Adrenal gland (tissue), 12 donors: ENCODE data around the gene CSHL1. TPM values are rescaled to one million over a fixed set of nuclear protein-coding genes. Genes with fewer than 3 reads are reported as not detected.
"Not testable (repeated sequence)": the region's sequence is repeated elsewhere in the genome, so short reads cannot be mapped to it uniquely, and the experiment has no call there.

Source experiments
- DNase-seq, 7 donors: peaks; one replicate each; pipeline ENCODE4 v3.0.0-alpha.2; 2019 to 2020
- H3K27ac ChIP-seq, 5 donors: fragments of 200-600 bp; sonication (generic) in 4 of 5; 1 replicate in 3 of 5; 2 replicates in 2 of 5; pipeline versions ENCODE4 v1.5.1 to v1.8.0; 2016 to 2020; ENCODE audit warnings: mild to moderate bottlenecking in 1 of 5
- H3K27me3 ChIP-seq: fragments of 200-600 bp; 2 replicates; pipeline ENCODE4 v1.8.0; 2021
- H3K36me3 ChIP-seq, 2 donors: fragments of 200-600 bp; replicated peaks in 1 of 2; 1 replicate in 1 of 2; 2 replicates in 1 of 2; pipeline versions ENCODE4 v1.5.1 to v1.8.0; 2018 to 2022
- H3K4me1 ChIP-seq, 2 donors: fragments of 200-600 bp; replicated peaks in 1 of 2; 1 replicate in 1 of 2; 2 replicates in 1 of 2; pipeline versions ENCODE4 v1.5.1 to v1.8.0; 2018 to 2021
- H3K4me3 ChIP-seq, 4 donors: fragments of 200-600 bp; sonication (generic) in 3 of 4; one replicate each; pipeline ENCODE4 v1.5.1; 2016 to 2018
- H3K9me3 ChIP-seq, 3 donors: fragments of 200-600 bp; sonication (generic) in 1 of 3; replicated peaks in 1 of 3; 1 replicate in 2 of 3; 2 replicates in 1 of 3; pipeline versions ENCODE4 v1.5.1 to v1.8.0; 2016 to 2021
- CTCF ChIP-seq, 6 experiments: fragments of 450-650 bp in 4 of 6; fragments of 200-600 bp in 2 of 6; sonication (generic) in 1 of 6; IDR thresholded peaks; 1 replicate in 5 of 6; 2 replicates in 1 of 6; pipeline versions ENCODE4 v1.5.1 to v1.8.0; 2016 to 2021; ENCODE audit warnings: antibody characterized with exemption in 6 of 6, mild to moderate bottlenecking in 2 of 6, moderate library complexity in 1 of 6
- POLR2A ChIP-seq, 2 donors: fragments of 450-650 bp; IDR thresholded peaks; one replicate each; pipeline ENCODE4 v1.6.1; 2017; ENCODE audit warnings: antibody characterized with exemption in 2 of 2, mild to moderate bottlenecking in 2 of 2, moderate library complexity in 1 of 2
- WGBS, 4 donors: extraction: QIAGEN DNeasy Blood & Tissue Kit in 2 of 4; methylation state at CpG; one replicate each; pipeline versions ENCODE4 v1.1.5 to v1.1.7; 2013 to 2017; 5-methylcytosine and 5-hydroxymethylcytosine counted together
- intact Hi-C, 2 donors: fragments of 100-400 bp; cut with DNase I; formaldehyde crosslinking; loops; one replicate each; pipeline versions ENCODE4 v1.14.1 to v1.15.0; 2022 to 2023
- polyA plus RNA-seq, 3 donors: library from polyadenylated mRNA; stranded (reverse); fragments of 200-250 nt in 2 of 3; fragments of 350-450 nt in 1 of 3; fragmentation: Illumina TruSeq in 1 of 3; extraction: RNeasy Lipid Tissue Mini Kit (QIAGEN cat#74804) in 1 of 3; gene quantifications; one replicate each; pipeline ENCODE4 v1.2.3, GENCODE V29; 2013 to 2014
- total RNA-seq, 9 donors: library from RNA; depleted of rRNA in 4 of 9; stranded (reverse); fragments of >200 nt in 4 of 9; fragments of 120-200 nt in 1 of 9; fragmentation: NEBNext Ultra II Directional in 1 of 9; extraction: Animal tissue kit (Norgen Biotek cat#: 25700) in 1 of 9; gene quantifications; one replicate each; pipeline versions ENCODE4 v1.1.0 to v1.2.4, GENCODE V29; 2013 to 2023
- donor health status: healthy with polysubstance abuse.
- donor health status: Bipolar disorder and iron deficiency.
- donor health status: DM: yes; HTN: yes; CAD: no.
- donor health status: DM: no; HTN: no; CAD: no.
- donor health status: DM: no; HTN: no; CAD: no.
- donor health status: DM: yes; HTN: yes; CAD: no.

CSHL1 gene
- total and polyA plus RNA-seq, 12 donors, result not detected

GRCh38 chr17:63880706-63881105 is 30.4 kb downstream of the CSHL1 start:
- Histone ChIP-seq H3K4me1 (no peaks in the 10 kb centered on the region), H3K9me3 (no peaks in the 10 kb centered on the region), H3K27me3 (no peaks in the 10 kb centered on the region), H3K27ac (no peak overlapping the region), H3K4me3 (no peak overlapping the region), H3K36me3 (no peaks in the 10 kb centered on the region)
- no peak for DNase-seq
- intact Hi-C loops, result no loop called here
- TF ChIP-seq POLR2A (IDR thresholded peaks at IDR 0.05), result no peak
- no peak for TF ChIP-seq CTCF (IDR thresholded peaks at IDR 0.05)
- 85 to 92% (median 88%) methylated on average over 4 to 12 of the region's 12 CpGs for WGBS, 4 donors

GRCh38 chr17:63878413-63878812 is 32.6 kb downstream of the CSHL1 start:
- H3K4me1 ChIP-seq, H3K4me3 ChIP-seq, H3K27me3 ChIP-seq, H3K9me3 ChIP-seq, intact Hi-C loops, DNase-seq, H3K27ac ChIP-seq, H3K36me3 ChIP-seq: not testable (repeated sequence)
- 82 to 92% (median 90%) methylated on average over 6 to 9 of the region's 9 CpGs for WGBS, 4 donors

- 50 to 82% (median 75%) methylated on average over 6 of the region's 6 CpGs for WGBS, 4 donors
- H3K36me3 ChIP-seq, DNase-seq, H3K27me3 ChIP-seq, H3K27ac ChIP-seq, H3K4me1 ChIP-seq, intact Hi-C loops, H3K4me3 ChIP-seq, H3K9me3 ChIP-seq: not testable (repeated sequence)
Observed at GRCh38 chr17:63874693-63875092, 36.4 kb downstream of the CSHL1 start.

GRCh38 chr17:63874061-63874626 is 36.9 kb downstream of the CSHL1 start:
- DNase-seq, H3K4me1 ChIP-seq, H3K4me3 ChIP-seq, H3K9me3 ChIP-seq, H3K36me3 ChIP-seq, intact Hi-C loops, H3K27me3 ChIP-seq, H3K27ac ChIP-seq: not testable (repeated sequence)
- WGBS, 4 donors, result 66 to 90% (median 77%) methylated on average over 3 to 6 of the region's 8 CpGs

GRCh38 chr17:63873577-63873976 is 37.5 kb downstream of the CSHL1 start, which contains the start of gene CSH2:
CSH2 (minus strand) TSS chr17:63873677; CDS start chr17:63873614, 63 bp downstream.
- intact Hi-C loops, H3K27me3 ChIP-seq, DNase-seq, H3K36me3 ChIP-seq, H3K9me3 ChIP-seq, H3K27ac ChIP-seq, H3K4me1 ChIP-seq, H3K4me3 ChIP-seq: not testable (repeated sequence)
- WGBS, 4 donors, result 83 to 88% methylated on average over 5 to 7 of the region's 7 CpGs; no CpG with 5 or more reads in 2 of the 4 donors

GRCh38 chr17:63871646-63872365 is 39.3 kb downstream of the CSHL1 start:
- H3K9me3 ChIP-seq, DNase-seq, intact Hi-C loops, H3K27me3 ChIP-seq, H3K4me3 ChIP-seq, H3K36me3 ChIP-seq, H3K4me1 ChIP-seq, H3K27ac ChIP-seq: not testable (repeated sequence)
- WGBS, 4 donors, result 91 to 98% (median 94%) methylated on average over 4 to 15 of the region's 15 CpGs

- H3K27me3 ChIP-seq, H3K4me3 ChIP-seq, intact Hi-C loops, H3K9me3 ChIP-seq, H3K4me1 ChIP-seq, H3K36me3 ChIP-seq, DNase-seq, H3K27ac ChIP-seq: not testable (repeated sequence)
- 79 to 92% (median 86%) methylated on average over 4 of the region's 4 CpGs for WGBS, 4 donors
Observed at GRCh38 chr17:63870292-63870665, 40.8 kb downstream of the CSHL1 start.

- 70 to 81% (median 76%) methylated on average over 9 of the region's 9 CpGs for WGBS, 4 donors
- DNase-seq, H3K9me3 ChIP-seq, intact Hi-C loops, H3K36me3 ChIP-seq, H3K4me1 ChIP-seq, H3K27ac ChIP-seq, H3K27me3 ChIP-seq, H3K4me3 ChIP-seq: not testable (repeated sequence)
Observed at GRCh38 chr17:63869491-63870291, 41.4 kb downstream of the CSHL1 start.

- intact Hi-C loops, H3K27ac ChIP-seq, H3K36me3 ChIP-seq, H3K4me3 ChIP-seq, H3K27me3 ChIP-seq, H3K4me1 ChIP-seq, H3K9me3 ChIP-seq, DNase-seq: not testable (repeated sequence)
- 58 to 79% (median 73%) methylated on average over 2 to 7 of the region's 7 CpGs for WGBS, 4 donors
Observed at GRCh38 chr17:63866625-63867024, 44.4 kb downstream of the CSHL1 start.
